Measurements from ENCODE around the gene PDCD1. TPM values are rescaled to one million over a fixed set of nuclear protein-coding genes. Genes with fewer than 3 reads are reported as not detected.

PDCD1 gene
- total and polyA plus RNA-seq, 2 of the 13 experiments (the other 11 are each of a cell fraction or from before 2014, with no cell fraction given), result 0.04 TPM; not detected in 1

DNA sequence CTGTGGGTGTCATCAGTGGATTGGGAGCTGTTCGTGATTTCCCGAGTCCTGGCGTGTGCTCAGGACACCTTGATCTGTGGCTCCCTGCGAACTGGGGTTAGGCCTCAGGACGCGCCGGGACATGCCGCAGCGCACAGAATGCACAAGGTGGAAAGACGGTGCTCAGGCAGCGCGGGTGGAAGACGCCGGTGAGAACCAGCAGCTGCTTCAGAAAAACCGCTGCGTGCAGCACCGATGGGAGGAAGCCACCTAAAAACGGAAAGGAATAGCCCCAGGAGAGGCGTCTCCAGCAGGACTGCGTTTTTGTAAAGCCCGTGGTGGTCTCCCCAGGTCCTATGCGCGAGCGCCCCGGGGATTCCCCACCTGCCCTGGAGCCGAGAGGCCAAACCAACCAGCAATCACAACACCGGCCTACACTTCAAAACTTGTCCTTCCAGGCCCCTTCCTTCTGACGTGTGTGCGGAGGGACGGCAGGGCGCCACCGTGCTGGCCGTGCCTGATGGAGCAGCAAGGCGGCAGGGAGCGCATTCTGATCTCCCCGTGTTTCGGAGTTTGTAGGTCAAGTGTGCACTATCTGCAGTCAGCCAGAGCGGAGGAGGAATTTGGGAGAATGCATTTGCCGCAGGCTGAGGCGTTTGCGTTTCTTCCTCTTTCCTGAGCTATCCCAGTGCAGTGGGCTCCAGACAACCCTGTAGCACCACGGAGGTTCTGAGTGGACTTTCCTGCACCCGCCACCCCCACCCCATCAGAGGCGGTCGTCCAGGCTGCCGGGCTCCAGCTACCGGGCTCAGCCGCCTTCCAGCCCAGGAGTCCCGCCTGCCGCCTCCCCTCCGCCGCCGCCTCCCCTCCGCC, 43.0 kb upstream of the PDCD1 start:
- Histone ChIP-seq H3K9ac (ENCODE audit: insufficient read depth, low read depth, low read length) (no peak overlapping the region), H3K36me3 (replicated peaks in 1 of 2; ENCODE audit: control insufficient read depth in 1 of 2, insufficient read depth in 2 of 2, low read length in 2 of 2) (no peaks in the 10 kb centered on the region), H4K20me1 (ENCODE audit: insufficient read depth, low read length) (no peaks in the 10 kb centered on the region), H3K27me3 (ENCODE audit: control insufficient read depth in 1 of 2, insufficient read depth in 2 of 2, low read length in 2 of 2) (peaks cover 16 to 67% of the 10 kb centered on the region in 2 experiments), H3K4me1 (ENCODE audit: insufficient read depth, low read length) (peaks cover 13% of the 10 kb centered on the region), H3K27ac (ENCODE audit: extremely low read length, insufficient read depth, low read length) (no peak overlapping the region), H3K9me3 (ENCODE audit: low read length) (no peaks in the 10 kb centered on the region), H2AFZ (ENCODE audit: low read length) (no peak overlapping the region), H3K4me3 (replicated peaks in 1 of 3; ENCODE audit: insufficient read depth in 1 of 3, low read depth in 2 of 3, low read length in 3 of 3) (no peak overlapping the region), H3K79me2 (ENCODE audit: insufficient read depth, low read length) (no peaks in the 10 kb centered on the region), H3K4me2 (ENCODE audit: low read depth, low read length) (no peak overlapping the region)
- DNase-seq (ENCODE audit: low spot score) (no peak), ATAC-seq (no peak), FAIRE-seq (no peak)
- TF ChIP-seq, protein P1, sequence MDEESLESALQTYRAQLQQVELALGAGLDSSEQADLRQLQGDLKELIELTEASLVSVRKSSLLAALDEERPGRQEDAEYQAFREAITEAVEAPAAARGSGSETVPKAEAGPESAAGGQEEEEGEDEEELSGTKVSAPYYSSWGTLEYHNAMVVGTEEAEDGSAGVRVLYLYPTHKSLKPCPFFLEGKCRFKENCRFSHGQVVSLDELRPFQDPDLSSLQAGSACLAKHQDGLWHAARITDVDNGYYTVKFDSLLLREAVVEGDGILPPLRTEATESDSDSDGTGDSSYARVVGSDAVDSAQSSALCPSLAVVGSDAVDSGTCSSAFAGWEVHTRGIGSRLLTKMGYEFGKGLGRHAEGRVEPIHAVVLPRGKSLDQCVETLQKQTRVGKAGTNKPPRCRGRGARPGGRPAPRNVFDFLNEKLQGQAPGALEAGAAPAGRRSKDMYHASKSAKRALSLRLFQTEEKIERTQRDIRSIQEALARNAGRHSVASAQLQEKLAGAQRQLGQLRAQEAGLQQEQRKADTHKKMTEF (CRISPR knock-in tag; IDR thresholded peaks at IDR 0.05), result no peak
- TF ChIP-seq TOPORS (CRISPR knock-in tag; IDR thresholded peaks at IDR 0.05) (no peak), FOSL1 (CRISPR knock-in tag; IDR thresholded peaks at IDR 0.05; ENCODE audit: borderline replicate concordance) (no peak), ZNF17 (CRISPR knock-in tag; IDR thresholded peaks at IDR 0.05) (no peak), JUND (CRISPR knock-in tag; IDR thresholded peaks at IDR 0.05) (no peak), ZNF101 (CRISPR knock-in tag; IDR thresholded peaks at IDR 0.05; ENCODE audit: borderline replicate concordance, low read depth) (no peak)
- TF ChIP-seq, protein P2, sequence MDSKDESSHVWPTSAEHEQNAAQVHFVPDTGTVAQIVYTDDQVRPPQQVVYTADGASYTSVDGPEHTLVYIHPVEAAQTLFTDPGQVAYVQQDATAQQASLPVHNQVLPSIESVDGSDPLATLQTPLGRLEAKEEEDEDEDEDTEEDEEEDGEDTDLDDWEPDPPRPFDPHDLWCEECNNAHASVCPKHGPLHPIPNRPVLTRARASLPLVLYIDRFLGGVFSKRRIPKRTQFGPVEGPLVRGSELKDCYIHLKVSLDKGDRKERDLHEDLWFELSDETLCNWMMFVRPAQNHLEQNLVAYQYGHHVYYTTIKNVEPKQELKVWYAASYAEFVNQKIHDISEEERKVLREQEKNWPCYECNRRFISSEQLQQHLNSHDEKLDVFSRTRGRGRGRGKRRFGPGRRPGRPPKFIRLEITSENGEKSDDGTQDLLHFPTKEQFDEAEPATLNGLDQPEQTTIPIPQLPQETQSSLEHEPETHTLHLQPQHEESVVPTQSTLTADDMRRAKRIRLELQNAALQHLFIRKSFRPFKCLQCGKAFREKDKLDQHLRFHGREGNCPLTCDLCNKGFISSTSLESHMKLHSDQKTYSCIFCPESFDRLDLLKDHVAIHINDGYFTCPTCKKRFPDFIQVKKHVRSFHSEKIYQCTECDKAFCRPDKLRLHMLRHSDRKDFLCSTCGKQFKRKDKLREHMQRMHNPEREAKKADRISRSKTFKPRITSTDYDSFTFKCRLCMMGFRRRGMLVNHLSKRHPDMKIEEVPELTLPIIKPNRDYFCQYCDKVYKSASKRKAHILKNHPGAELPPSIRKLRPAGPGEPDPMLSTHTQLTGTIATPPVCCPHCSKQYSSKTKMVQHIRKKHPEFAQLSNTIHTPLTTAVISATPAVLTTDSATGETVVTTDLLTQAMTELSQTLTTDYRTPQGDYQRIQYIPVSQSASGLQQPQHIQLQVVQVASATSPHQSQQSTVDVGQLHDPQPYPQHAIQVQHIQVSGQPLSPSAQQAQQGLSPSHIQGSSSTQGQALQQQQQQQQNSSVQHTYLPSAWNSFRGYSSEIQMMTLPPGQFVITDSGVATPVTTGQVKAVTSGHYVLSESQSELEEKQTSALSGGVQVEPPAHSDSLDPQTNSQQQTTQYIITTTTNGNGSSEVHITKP (CRISPR knock-in tag; IDR thresholded peaks at IDR 0.05; ENCODE audit: low read depth), result no peak
- TF ChIP-seq, protein P3, sequence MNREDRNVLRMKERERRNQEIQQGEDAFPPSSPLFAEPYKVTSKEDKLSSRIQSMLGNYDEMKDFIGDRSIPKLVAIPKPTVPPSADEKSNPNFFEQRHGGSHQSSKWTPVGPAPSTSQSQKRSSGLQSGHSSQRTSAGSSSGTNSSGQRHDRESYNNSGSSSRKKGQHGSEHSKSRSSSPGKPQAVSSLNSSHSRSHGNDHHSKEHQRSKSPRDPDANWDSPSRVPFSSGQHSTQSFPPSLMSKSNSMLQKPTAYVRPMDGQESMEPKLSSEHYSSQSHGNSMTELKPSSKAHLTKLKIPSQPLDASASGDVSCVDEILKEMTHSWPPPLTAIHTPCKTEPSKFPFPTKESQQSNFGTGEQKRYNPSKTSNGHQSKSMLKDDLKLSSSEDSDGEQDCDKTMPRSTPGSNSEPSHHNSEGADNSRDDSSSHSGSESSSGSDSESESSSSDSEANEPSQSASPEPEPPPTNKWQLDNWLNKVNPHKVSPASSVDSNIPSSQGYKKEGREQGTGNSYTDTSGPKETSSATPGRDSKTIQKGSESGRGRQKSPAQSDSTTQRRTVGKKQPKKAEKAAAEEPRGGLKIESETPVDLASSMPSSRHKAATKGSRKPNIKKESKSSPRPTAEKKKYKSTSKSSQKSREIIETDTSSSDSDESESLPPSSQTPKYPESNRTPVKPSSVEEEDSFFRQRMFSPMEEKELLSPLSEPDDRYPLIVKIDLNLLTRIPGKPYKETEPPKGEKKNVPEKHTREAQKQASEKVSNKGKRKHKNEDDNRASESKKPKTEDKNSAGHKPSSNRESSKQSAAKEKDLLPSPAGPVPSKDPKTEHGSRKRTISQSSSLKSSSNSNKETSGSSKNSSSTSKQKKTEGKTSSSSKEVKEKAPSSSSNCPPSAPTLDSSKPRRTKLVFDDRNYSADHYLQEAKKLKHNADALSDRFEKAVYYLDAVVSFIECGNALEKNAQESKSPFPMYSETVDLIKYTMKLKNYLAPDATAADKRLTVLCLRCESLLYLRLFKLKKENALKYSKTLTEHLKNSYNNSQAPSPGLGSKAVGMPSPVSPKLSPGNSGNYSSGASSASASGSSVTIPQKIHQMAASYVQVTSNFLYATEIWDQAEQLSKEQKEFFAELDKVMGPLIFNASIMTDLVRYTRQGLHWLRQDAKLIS (CRISPR knock-in tag; IDR thresholded peaks at IDR 0.05), result no peak
- intact Hi-C loops (cut with micrococcal nuclease; ENCODE audit: unreplicated experiment) (no loop called here), in situ Hi-C loops (cut with HindIII; ENCODE audit: extremely low pct_ligation_motif_present, low pct_unique_long_range_greater_than_20kb) (no loop called here)
- WGBS (ENCODE audit: low lambda C conversion rate), result 74% methylated on average over 54 of the region's 54 CpGs
- CTCF ChIA-PET (ENCODE audit: low intra/inter-chr PET ratio, low total read pairs), result no interaction called here
- POLR2A ChIA-PET, result no interaction called here
- BruUV-seq (replicated peaks), result no TSS peak
